ENCODE data around the gene HNRNPUL1.

- no peak for TF ChIP-seq CTCF (conservative IDR thresholded peaks at IDR 0.05)
- no peak for TF ChIP-seq ZFX (IDR thresholded peaks at IDR 0.05)
Measured at GRCh38 chr19:41239363-41239762, 24.8 kb upstream of the HNRNPUL1 start.

Data from C4-2B (cell line).